Measurements from ENCODE around the gene AFAP1.

- no peak for TF ChIP-seq CTCF (IDR thresholded peaks at IDR 0.05)
- no peak for TF ChIP-seq POLR2A (IDR thresholded peaks at IDR 0.05)
These were observed 230.2 kb downstream of the AFAP1 start for GRCh38 chr4:7709431-7709830.

Measured in Peyer's patch (tissue), 4 donors.